Duodenal mucosa (tissue), 2 donors: ENCODE results near the gene PRAF2.

ENCODE experiments used
- H3K27ac ChIP-seq: one replicate; pipeline ENCODE4 v1.7.0; 2013; ENCODE audit warnings: low read depth, low read length
- H3K27me3 ChIP-seq, 2 donors: one replicate each; pipeline ENCODE4 v1.7.0; 2013; ENCODE audit warnings: low read length in 2 of 2, control low read depth in 1 of 2; ENCODE audit not compliant: insufficient read depth in 2 of 2, control insufficient read depth in 1 of 2
- H3K36me3 ChIP-seq, 2 donors: one replicate each; pipeline ENCODE4 v1.7.0; 2013; ENCODE audit warnings: low read length in 2 of 2, control low read depth in 1 of 2; ENCODE audit not compliant: insufficient read depth in 2 of 2, control insufficient read depth in 1 of 2
- H3K4me1 ChIP-seq, 2 donors: one replicate each; pipeline ENCODE4 v1.7.0; 2013; ENCODE audit warnings: low read length in 2 of 2, control low read depth in 1 of 2; ENCODE audit not compliant: insufficient read depth in 2 of 2, control insufficient read depth in 1 of 2
- H3K4me3 ChIP-seq, 2 donors: one replicate each; pipeline ENCODE4 v1.7.0; 2013; ENCODE audit warnings: low read length in 2 of 2, low read depth in 1 of 2
- H3K9ac ChIP-seq, 2 donors: one replicate each; pipeline ENCODE4 v1.7.0; 2013; ENCODE audit warnings: low read length in 2 of 2, low read depth in 1 of 2
- H3K9me3 ChIP-seq, 2 donors: one replicate each; pipeline ENCODE4 v1.7.0; 2013; ENCODE audit warnings: low read length in 2 of 2, control low read depth in 1 of 2; ENCODE audit not compliant: control insufficient read depth in 1 of 2

The PRAF2 gene

DNA sequence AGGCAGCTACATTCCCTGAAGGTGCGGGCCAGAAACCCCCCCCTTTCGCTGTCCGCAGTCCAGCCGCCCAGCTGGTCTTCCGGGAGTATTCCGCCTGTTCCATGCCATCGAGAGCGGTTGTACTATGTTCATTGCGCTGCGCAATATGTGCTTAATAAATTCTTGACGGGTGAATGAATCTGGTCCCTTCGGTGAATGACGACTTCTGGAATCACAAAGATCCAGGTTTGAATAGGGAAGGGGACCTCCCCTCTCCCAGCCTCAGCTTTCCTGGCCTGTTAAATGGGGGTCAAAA lies 29.9 kb downstream of the PRAF2 start:
- H3K4me1 ChIP-seq = peaks cover 9 to 20% of the 10 kb centered on the region in 2 donors
- peak overlapping the region; percentile 35 to 54 for H3K9ac ChIP-seq
- no peaks in the 10 kb centered on the region for H3K9me3 ChIP-seq
- H3K36me3 ChIP-seq = peaks cover 0 to 7% of the 10 kb centered on the region in 2 donors
- H3K27ac ChIP-seq = peak overlapping the region; percentile 56
- peak overlapping the region in 1 of 2 donors; percentile 40 for H3K4me3 ChIP-seq
- no peaks in the 10 kb centered on the region for H3K27me3 ChIP-seq

- peaks cover 0 to 10% of the 10 kb centered on the region in 2 donors for H3K36me3 ChIP-seq
- peaks cover 9 to 20% of the 10 kb centered on the region in 2 donors for H3K4me1 ChIP-seq
- H3K9ac ChIP-seq = peak within 1 kb of the TSS; percentile 81 to 82
- H3K27ac ChIP-seq = peak within 1 kb of the TSS; percentile 89
- no peaks in the 10 kb centered on the region for H3K9me3 ChIP-seq
- no peaks in the 10 kb centered on the region for H3K27me3 ChIP-seq
- H3K4me3 ChIP-seq = peak within 1 kb of the TSS; percentile 75 to 77
These were observed 30.4 kb downstream of the PRAF2 start, which contains the start of gene TFE3 for GRCh38 chrX:49043220-49043986. Gene TFE3 (minus strand): TSS chrX:49043357. CDS start chrX:49043226, 131 bp downstream.

- Histone ChIP-seq H3K27me3 (no peaks in the 10 kb centered on the region), H3K27ac (peak overlapping the region; percentile 89), H3K4me1 (peaks cover 9 to 20% of the 10 kb centered on the region in 2 donors), H3K4me3 (peak overlapping the region; percentile 75 to 77), H3K9me3 (no peaks in the 10 kb centered on the region), H3K36me3 (peaks cover 2 to 17% of the 10 kb centered on the region in 2 donors), H3K9ac (peak overlapping the region; percentile 81 to 82)
These were observed 31.1 kb downstream of the PRAF2 start for GRCh38 chrX:49042581-49043219.

- Histone ChIP-seq H3K27me3 (no peaks in the 10 kb centered on the region), H3K36me3 (peaks cover 3 to 22% of the 10 kb centered on the region in 2 donors), H3K4me3 (peak overlapping the region; percentile 75 to 77), H3K9me3 (no peaks in the 10 kb centered on the region), H3K4me1 (peaks cover 9 to 20% of the 10 kb centered on the region in 2 donors), H3K9ac (peak overlapping the region; percentile 81 to 82), H3K27ac (peak overlapping the region; percentile 89)
These were observed 31.8 kb downstream of the PRAF2 start for GRCh38 chrX:49041744-49042580.

GRCh38 chrX:49040376-49040955 lies 33.3 kb downstream of the PRAF2 start:
- H3K4me3 ChIP-seq = peak overlapping the region in 1 of 2 donors; percentile 32
- H3K36me3 ChIP-seq = peaks cover 3 to 24% of the 10 kb centered on the region in 2 donors
- H3K9me3 ChIP-seq = no peaks in the 10 kb centered on the region
- H3K27me3 ChIP-seq = no peaks in the 10 kb centered on the region
- peaks cover 9 to 20% of the 10 kb centered on the region in 2 donors for H3K4me1 ChIP-seq
- H3K9ac ChIP-seq = peak overlapping the region in 1 of 2 donors; percentile 10
- H3K27ac ChIP-seq = peak overlapping the region; percentile 44

- Histone ChIP-seq H3K27ac (peak overlapping the region; percentile 44), H3K36me3 (peaks cover 3 to 24% of the 10 kb centered on the region in 2 donors), H3K9ac (peak overlapping the region in 1 of 2 donors; percentile 25), H3K9me3 (no peaks in the 10 kb centered on the region), H3K27me3 (no peaks in the 10 kb centered on the region), H3K4me1 (peaks cover 9 to 20% of the 10 kb centered on the region in 2 donors), H3K4me3 (peak overlapping the region in 1 of 2 donors; percentile 32)
These were observed 34.0 kb downstream of the PRAF2 start for GRCh38 chrX:49039598-49040375.

DNA sequence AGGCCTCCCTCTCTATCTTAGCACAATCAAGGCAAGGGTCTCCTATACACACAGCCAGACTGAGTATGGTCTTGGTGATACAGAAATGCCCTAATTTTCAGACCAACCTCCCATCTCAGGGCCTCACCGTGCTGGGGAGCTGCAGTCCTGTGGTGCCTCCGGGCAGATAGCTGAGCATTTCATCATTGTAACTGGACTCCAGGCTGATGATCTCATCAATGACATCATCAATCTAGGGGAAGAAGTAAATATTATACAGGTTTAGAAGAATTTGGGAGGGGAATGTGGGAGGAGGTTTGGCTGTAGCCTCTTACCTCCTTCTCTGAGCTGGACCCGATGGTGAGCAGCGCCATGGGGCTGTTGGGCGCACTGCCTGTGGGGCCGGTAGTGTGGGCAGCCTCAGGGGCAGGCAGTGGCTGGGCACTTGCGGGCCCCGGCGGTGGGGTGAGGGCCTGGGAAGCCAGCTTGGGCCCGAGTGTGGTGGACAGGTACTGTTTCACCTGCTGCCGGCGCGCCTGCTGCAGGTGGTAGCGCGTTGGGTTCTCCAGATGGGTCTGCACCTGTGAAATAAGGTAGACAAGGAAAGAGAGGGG lies 35.8 kb downstream of the PRAF2 start:
- Histone ChIP-seq H3K27ac (no peak overlapping the region), H3K27me3 (no peaks in the 10 kb centered on the region), H3K9ac (no peak overlapping the region), H3K9me3 (no peaks in the 10 kb centered on the region), H3K36me3 (peaks cover 3 to 42% of the 10 kb centered on the region in 2 donors), H3K4me1 (peaks cover 6 to 20% of the 10 kb centered on the region in 2 donors), H3K4me3 (no peak overlapping the region)

GRCh38 chrX:49030283-49030682 lies 43.5 kb downstream of the PRAF2 start:
- no peak overlapping the region for H3K9ac ChIP-seq
- H3K36me3 ChIP-seq = peaks cover 0 to 28% of the 10 kb centered on the region in 2 donors
- no peaks in the 10 kb centered on the region for H3K4me1 ChIP-seq
- peak overlapping the region; percentile 25 for H3K27ac ChIP-seq
- H3K27me3 ChIP-seq = no peaks in the 10 kb centered on the region
- no peak overlapping the region for H3K4me3 ChIP-seq
- no peaks in the 10 kb centered on the region for H3K9me3 ChIP-seq

- peak overlapping the region; percentile 25 for H3K27ac ChIP-seq
- no peak overlapping the region for H3K9ac ChIP-seq
- no peaks in the 10 kb centered on the region for H3K9me3 ChIP-seq
- H3K4me1 ChIP-seq = no peaks in the 10 kb centered on the region
- no peaks in the 10 kb centered on the region for H3K27me3 ChIP-seq
- H3K36me3 ChIP-seq = peaks cover 0 to 28% of the 10 kb centered on the region in 2 donors
- no peak overlapping the region for H3K4me3 ChIP-seq
These were observed 43.9 kb downstream of the PRAF2 start for GRCh38 chrX:49029876-49030275.
